HG03196 (cell line): ENCODE results near the gene FGF23.
"Not testable (repeated sequence)": the region's sequence is repeated elsewhere in the genome, so short reads cannot be mapped to it uniquely, and the experiment has no call there.

Experiments used
- ATAC-seq: cut with Tn5 transposase; IDR thresholded peaks from one replicate; pipeline ENCODE4 v1.9.1; 2021; ENCODE audit not compliant: unreplicated experiment

Gene FGF23

DNA sequence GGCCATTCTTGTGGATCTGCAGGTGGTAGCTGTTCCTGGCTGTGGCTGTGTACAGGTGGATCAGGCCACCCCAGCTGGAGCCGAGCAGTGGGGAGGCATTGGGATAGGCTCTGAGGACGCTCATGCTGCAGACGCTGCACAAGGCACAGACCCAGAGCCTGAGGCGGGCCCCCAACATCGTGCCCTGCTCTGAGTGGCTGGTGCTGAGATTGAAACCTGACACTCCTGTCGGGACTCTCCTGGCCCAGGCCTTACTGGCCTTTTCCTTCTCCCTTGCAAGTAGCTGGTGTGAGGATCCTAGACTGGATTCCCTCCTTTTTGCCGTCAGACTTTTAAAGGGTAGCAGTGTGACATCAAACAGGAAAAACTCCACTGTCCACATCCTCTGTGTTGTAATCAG lies at the start of gene FGF23:
FGF23 (minus strand) TSS at position 308 of the 400 bp plus-strand sequence; CDS start at position 178, 130 bp downstream.
- no peak for ATAC-seq

DNA sequence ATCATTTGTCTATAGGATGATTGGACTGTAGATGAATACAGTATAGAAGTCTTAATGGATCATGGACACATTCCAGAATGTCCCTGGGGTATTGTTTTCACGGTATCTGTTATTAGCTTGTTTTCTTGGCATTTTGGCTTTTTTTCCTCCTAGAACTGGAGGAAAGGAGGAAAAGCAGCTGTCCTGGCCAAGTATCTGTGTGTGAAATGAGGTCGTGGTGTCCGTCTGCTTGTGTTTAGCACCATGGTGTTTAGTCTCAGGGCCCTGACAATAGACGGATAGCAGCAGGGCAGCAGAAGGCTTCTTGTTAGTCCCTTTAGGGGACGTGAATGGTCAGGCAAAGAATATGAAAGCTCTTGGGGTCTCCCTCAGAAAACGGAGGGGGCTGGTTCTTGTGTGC lies 44.9 kb upstream of the FGF23 start:
- ATAC-seq = no peak

DNA sequence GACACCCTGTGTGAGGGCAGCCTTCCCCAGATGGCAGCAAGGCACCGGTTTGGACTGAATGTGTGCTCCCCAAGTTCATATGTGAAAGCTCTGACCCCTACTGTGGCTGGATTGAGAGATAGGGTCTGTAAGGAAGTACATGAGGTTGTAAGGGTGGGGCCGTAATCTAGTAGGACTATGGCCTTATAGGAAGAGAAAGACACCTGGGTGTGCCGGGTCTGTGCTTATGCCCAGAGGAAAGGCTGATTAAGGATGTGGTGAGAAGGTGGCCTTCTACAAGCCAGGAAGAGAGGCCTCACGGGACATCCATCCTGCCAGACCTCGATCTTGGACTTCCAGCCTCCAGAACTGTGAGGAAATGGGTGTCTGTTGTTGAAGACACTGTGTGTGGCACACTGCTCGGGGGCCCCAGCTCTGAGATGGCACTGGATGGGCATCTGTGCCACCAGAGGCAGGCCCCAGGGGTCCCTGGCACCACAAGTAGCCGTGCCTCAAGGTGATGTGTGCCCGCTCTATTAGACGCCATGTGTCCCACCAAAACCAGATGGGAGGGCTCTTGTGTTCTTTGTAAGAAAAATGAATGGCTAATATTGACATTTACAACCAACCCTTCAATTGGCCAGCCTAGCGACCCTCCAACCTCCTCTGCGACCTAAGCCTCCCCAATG lies 44.1 kb upstream of the FGF23 start:
- ATAC-seq = no peak

DNA sequence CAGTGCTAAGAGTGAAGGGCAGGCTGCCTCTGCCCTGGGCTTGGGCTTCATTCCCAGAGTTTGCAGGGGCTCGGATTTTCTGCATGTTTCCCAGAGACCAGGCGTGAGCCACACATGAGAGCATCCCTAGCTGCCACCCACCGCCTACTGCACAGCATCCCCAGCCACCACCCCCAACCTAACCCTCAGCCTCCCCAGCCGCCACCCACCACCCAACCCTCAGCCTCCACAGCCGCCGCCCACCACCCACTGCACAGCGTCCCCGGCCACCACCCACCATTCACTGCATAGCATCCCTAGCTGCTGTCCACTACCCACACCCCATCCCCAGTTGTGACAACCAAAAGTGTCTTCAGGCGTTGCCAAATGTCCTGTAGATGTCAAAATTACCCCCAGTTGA lies 43.5 kb upstream of the FGF23 start:
- ATAC-seq = no peak

DNA sequence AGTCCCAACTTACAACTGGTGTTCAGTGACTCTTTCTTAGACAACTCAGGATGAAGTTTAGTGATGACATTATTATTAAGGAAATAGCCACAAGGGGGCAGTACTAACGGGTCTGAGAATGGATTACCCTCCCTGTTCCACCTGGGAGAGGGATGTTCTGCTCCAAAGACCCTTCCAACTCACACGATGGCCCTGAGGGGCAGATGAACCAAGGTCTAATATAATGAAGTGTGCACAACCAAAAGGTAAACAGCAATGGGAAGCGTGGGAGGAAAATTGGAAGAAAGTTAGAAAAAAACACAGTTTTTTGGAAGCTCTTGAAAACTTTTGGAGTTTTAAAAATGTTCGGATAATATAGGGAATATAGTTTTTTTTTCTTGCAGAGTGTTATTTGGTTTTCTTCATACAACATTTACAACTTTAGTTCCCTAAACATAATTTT lies 42.1 kb upstream of the FGF23 start:
- ATAC-seq = no peak

DNA sequence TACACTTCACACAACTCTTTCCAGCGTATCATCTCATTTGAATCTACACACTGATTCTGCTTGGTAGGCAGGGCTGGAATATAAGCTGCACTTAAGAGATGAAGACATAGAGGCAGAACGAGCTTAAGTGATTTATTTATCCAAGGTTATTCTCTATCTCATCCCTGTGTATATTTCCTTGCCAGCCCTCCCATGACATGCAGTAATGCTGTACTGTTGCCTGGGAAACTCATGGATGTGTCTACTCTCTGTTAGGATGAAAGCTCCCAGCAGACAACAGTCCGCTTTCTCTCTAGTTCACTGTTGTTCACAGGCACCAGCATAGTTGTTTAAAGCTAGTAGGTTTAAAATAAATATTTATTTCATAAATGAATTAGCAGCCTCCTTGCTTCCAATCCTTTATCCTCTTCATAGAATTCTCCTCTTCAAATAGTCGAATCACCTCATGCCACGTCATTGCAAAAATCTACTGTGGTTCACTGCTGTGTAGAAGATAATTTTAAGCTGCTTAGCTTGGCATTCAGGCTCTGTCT lies 40.7 kb upstream of the FGF23 start:
- ATAC-seq = no peak

DNA sequence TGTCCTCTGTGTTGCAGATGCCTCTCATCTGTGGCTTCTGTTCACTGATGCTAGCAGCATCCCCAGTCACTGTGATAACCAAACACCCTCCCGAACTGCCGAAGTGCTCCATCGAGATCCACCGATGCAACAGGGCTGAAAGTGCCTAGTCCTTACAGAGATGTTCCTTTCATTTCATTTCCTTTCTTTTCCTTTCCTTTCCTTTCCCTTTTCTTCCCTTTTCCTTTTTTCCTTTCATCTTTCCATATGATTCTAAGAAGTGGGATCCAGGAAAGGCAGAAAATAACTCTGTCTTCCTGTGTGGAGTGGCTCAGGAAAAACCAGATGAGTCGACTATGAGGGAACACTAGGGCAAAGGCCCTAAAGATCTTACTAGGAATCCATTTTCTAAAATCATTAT lies 39.4 kb upstream of the FGF23 start:
- no peak for ATAC-seq

DNA sequence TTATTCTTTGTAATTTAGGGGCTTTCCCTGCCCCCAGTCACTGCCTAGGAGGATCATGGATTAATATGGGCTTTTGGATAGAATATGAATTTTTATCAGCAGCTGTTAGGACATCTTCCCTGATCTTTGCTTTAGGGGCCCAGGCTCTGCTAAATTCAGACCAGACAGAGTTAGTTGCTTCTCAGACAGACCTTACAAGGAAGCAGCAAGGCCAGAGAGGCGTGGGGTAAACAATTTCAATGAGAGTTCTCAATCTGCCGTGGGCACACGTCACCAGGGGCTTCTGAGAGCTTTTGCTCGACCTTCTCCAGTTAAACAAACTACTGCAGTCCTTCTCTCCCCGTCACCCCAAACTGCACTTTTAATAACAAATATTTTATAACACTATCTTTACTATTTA lies 38.4 kb upstream of the FGF23 start:
- ATAC-seq = no peak

DNA sequence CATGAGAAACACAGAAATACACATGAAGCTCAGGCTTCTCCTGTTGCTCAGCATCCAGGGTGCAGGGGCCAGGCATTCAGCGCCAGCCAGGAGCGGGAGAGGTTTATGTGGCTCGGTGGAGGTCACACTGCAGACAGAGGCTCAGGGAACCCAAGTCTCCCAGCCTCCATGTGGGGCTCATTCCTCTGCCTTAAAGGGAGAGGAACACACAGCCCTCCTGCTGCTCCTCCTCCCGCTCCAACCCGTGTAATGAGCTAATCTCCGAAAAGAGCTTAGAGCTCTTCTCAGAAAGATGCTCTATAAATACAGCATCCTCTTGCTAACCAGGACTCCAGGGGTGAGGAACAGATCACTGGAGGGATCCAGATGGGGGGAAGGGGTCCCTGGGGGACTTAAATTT lies 37.9 kb upstream of the FGF23 start:
- no peak for ATAC-seq

DNA sequence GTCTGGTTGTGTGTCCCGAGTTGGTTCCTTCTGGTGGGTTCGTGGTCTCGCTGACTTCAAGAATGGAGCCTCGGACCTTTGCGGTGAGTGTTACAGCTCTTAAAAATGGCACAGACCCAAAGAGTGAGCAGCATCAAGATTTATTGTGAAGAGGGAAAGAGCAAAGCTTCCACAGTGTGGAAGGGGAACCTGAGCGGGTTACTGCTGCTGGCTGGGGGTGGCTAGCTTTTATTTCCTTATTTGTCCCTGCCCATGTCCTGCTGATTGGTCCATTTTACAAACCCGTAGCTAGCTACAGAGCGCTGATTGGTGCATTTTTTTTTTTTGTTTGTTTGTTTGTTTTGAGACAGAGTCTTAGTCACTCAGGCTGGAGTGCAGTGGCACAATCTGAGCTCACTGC lies 36.8 kb upstream of the FGF23 start:
- no peak for ATAC-seq

DNA sequence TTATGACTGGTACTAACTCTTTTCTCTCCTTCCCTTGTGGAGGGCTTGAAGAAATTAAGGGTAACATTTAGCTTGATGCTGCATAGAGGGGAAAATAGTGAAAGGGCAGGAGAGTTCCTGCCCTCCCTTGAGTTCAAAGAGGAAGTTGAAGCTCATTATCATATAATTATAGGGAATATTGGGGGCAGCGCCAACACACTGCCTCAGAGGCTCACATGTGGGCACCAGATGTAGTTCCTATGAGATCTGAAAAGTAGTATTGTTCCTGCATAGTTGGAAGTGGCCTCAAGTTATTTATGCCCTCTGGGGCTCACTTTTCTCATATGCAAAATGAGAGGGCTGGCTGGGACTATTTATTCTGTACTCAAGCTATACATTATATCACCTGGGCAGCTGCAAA lies 33.0 kb upstream of the FGF23 start:
- ATAC-seq = no peak

DNA sequence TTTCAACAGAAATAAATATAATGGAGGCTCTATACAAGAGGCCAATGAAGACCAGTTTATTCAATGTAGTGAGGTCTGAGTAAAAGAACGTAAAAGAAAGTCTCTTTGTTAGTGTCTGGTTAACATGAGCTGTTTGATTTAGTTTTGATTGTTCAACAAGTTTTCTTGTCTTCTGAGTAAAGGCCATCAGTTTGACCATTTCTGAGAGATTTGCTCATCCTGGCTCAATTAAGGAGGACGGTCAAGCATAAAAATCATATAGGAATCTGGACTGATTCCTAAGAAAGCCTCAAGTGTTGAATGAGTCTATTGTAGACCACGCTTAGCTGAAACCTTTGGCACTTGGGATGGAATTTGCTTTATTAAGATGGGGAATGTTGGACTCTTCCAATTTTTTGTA lies 32.5 kb upstream of the FGF23 start:
- ATAC-seq = no peak

DNA sequence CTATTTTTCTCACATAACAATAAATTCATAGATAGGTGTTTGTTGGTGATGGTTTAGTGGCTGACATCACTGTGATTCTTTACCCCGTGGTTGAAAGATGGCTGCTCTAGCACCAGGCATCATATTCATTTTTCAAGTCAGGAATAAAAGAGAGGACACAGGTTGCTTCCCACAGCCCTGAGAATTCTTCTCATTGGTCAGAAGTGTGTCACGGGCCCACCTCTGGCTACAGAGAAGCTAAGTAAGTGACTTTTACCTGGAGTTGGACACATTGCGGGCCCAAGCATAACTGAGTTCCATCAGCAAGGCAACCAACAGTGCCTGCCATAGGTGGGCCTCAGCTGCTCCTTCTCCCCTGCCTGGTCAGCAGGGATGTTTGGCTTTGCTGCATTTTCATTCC lies 27.6 kb upstream of the FGF23 start:
- ATAC-seq = no peak

DNA sequence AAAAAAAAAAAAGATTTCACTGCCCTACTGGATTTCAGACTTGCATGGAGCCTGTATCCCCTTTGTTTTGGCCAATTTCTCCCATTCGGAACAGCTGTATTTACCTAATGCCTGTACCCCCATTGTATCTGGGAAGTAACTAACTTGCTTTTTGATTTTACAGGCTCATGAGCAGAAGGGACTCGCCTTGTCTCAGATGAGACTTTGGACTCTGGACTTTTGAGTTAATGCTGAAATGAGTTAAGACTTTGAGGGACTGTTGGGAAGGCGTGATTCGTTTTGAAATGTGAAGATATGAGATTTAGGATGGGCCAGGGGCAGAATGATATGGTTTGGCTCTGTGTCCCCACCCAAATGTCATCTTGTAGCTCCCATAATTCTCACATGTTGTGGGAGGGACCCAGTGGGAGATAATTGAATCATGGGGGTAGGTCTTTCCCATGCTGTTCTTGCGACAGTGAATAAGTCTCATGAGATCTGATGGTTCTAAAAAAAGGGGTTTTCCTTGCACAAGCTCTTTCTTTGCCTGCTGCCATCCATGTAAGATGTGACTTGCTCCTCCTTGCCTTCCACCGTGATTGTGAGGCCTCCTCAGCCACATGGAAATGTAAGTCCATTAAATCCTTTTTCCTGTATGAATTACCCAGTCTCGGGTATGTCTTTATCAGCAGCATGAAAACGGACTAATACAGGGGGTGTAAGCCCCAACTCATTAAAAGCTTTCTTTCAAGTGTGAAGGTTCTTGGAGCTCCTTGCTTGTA lies 25.5 kb upstream of the FGF23 start:
- not testable (repeated sequence) for ATAC-seq

DNA sequence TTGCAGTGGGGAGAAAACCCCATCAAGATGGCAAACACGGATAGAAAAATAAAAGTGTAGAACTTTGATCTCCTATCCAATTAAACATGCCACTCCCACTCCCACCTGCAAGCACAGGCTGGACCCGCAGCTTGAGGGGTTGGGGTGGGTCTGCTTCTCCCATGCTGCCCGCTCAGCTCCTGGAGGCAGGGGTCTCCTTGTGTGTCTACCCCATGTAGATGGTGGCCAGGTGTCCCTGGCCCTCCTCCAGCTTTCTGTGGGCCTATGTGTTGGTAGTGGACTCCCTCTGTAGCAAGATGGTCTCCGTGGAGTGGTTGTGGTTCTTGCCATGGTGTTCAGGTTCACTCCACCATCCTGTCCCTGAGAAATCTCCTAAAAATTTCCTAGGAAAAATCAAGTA lies 23.5 kb upstream of the FGF23 start:
- no peak for ATAC-seq

DNA sequence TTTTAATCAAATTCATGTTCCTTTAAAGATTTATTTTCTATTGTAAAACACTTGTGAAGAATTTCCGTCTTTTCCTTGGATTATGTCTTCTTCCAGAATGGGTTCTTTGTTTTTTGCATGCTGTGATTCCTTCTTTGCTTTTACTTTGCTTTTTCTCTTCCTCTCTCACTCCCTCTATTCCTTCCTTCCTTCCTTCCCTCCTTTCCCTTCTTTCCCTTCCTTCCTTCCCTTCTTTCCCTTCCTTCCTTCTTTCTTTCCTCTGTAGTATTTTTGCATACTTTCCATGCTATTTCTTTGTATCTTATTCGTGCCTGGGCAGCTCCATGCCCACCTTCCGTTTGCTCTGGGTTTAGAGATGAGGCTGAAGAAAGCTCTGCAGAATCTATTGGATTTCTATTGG lies 21.6 kb upstream of the FGF23 start:
- no peak for ATAC-seq

DNA sequence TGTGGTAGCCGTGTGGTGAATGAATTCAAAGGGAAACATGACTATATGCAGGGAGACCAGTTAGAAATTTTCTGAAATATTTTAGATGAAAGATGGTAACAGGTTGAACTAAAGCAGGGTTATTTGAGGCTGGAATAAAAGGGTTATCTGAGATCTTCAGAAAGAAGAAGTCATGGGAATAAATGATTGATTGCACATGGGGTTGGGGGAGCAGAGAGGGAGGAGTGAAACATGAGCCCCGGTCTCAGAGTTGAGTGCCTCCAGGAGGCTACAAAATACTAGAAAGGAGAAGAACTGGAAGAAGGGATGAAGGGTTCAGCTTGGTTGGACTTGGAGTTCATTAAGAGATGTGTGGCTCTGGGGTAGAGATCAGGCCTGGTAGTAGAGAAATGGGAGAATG lies 16.3 kb upstream of the FGF23 start:
- ATAC-seq = no peak

DNA sequence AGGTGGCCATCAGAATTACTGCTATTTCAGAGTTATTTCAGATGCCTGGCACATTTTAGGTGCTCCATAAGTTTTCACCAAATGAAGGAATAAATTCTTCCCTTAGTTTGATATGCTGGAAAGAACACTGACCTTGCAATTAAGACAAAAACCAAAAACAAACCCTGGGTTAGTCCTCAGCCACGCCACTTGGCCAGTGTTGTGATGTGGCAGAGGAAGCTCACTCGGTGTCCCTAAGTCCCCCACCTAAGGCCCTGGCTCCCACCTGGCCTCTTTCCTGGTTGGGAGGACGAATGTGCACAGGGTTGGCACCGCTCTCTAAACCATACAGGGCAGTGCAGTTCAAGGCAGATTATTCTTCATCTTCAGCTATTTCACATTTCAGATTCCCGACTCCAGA lies 13.7 kb upstream of the FGF23 start:
- ATAC-seq = no peak

DNA sequence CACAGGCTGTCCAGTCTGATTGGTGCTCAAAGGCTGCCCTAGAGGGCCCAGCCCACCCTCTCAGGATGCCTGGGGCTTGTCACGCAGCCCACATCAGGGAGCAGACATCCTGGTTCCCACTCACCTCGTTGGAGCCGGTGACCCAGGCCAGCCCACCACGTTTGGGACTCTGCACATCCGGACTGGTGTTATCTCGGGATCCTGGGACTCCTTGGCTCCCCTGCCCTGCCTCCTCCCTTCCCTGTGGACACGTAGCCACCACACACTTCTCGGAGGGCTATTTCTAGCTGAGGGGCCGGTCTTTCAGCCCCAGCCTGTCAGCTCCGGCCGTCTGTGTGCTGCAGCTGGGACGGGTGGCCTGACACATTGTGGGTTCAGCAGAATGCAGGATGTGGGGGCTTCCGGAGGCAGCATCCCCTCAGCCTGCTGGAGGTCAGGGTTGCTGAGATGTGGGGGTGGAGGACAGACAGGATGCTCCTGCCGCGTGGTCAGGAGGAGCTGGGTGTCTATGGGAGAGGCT lies 12.8 kb upstream of the FGF23 start:
- no peak for ATAC-seq

DNA sequence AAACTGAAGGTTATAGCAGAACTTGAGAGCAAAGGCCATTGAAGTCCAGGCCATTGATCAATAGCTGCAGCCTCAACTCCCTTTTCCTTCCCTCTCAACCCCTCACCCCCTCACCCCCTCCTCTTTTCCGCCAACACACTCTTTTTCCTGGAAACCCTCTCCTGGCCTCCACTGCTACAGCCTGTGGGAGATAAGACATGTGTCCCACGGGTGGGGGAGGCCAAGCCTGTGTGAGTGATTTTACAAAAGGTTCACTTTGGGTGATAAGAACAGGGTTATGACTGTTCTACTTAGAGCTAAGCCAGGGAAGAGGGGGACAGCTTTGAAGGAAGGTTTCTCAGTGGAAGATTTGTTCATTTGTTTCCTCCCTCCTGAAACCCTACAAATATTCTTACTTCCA lies 9.2 kb upstream of the FGF23 start:
- ATAC-seq = no peak

DNA sequence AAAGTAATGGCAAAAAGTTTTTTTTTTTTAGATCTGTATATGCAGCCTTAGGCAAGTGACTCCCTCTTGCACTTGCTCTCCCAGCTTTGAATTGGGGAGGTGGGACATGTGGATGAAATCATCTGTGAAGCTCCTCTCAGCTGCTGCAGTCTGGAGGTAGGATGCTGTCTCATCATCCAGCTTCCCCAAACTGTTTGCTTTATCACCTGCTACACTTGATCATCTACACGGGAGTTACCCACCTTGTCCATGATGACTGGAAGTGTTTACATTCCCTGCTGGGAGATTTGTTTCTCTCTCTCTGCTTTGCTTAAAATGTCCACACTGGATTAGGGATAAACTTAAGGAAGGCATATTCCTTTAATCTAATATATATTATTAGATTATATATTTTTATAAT lies 8.5 kb upstream of the FGF23 start:
- no peak for ATAC-seq

DNA sequence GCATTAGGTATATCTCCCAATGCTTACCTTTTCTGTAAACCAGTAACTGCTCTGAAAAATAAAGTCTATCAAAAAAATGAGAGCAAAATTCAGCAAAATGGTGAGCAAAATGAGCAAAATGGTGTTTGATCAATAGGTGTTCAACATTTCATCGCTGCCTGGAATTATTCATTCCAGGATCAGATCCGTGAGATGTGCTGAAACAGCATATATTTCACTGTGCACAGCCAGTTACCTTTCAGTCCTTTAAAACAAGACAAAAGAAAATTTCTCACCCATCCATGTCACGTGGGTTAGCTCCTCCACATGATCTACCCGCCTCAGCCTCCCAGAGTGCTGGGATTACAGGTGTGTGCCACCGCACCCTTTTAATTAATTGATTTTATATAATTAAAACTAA lies 8.1 kb upstream of the FGF23 start:
- no peak for ATAC-seq
